H54 (cell line): Measurements from ENCODE around the gene SHISA6.

Experiments used
- DNase-seq: peaks from one replicate; pipeline ENCODE4 v3.0.0; 2011; ENCODE audit warnings: low spot score, mixed read lengths; ENCODE audit not compliant: insufficient read length
- FAIRE-seq: peaks from 3 replicates; lab custom pipeline; 2011; peaks lifted over from hg19 to GRCh38; lab: Jason Lieb, UNC
- POLR2A ChIP-seq: IDR thresholded peaks from 2 replicates; pipeline ENCODE4 v1.6.1; 2011; ENCODE audit warnings: low read depth, mild to moderate bottlenecking, low read length

The SHISA6 gene

DNA sequence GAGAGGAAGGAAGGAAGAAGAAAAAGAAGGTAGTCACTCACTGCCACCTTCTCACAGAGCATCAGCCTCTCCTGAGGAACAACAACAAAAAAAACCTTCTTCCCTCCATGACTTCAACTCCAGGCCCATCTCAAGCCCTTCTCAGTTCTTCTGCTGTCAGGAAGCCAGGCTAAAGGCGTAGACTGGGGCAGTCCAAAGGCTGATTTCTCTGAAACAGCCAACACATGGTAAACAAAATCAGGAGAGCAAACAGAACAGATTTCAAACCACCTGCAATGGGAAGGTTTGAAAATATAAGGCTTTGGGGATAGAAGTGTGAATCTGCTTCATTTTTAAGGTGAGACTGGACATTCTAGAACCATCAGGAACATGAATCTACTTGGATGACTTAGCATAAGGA lies 200.0 kb downstream of the SHISA6 start:
- FAIRE-seq (no peak), DNase-seq (no peak)
- TF ChIP-seq POLR2A, result no peak

DNA sequence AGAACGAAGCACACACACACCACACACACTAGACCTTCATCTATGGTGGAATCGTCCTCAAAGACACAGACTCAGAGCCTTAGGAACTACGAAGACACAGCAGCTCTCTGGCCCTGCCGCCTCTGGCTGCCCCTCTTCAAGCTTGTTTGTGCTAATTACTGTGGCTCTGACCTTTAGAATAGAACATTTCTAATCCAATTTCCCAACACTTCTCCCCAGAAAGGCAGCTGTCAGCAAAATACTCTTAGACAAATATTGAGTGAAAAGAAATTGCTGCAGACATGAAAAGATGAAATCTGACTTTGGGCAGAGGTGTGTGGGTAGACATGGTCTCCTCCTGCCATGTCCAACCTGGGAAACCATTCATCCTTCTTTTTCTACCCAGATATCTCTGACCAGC lies 205.3 kb downstream of the SHISA6 start:
- FAIRE-seq (no peak), DNase-seq (no peak)
- TF ChIP-seq POLR2A, result no peak

DNA sequence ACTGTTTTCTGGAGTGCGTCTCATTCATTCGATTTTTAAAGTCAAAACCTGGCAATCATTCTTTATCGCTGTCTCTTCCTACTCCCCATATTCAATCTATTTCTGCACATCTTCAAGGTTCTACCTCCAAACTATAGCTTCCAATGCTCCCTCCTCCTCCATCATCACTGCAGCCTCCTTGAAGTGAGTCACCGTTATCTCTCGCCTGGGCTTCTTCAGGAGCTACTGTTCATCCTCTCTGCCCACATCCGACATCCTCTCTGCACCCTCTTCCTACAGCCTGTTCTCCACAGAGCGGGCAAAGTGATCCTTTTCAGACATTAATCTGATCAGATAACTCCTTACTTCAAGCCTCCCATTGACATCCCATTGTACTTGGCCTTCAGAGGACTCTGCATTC lies 213.1 kb downstream of the SHISA6 start:
- no peak for FAIRE-seq
- TF ChIP-seq POLR2A, result no peak
- DNase-seq, result no peak

DNA sequence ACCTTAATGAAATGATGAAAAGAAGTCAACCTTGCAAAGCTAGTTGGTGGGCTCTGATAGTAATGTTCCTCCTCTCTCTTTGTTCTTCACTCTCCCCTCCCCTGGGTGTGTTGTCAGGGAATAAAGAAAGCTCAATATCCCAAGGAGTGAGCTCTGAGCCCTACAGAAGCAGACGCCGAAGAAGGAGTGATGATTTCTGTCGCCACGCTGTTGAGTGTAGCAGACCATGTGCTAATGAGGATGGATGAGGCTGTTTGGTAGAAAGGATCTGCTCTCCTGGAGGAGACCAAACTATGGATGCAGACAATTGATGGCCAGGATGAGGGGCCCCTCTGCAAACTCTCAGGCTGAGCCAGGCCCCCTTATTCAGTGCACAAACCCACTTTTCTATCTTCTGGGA lies 217.3 kb downstream of the SHISA6 start:
- no peak for TF ChIP-seq POLR2A
- FAIRE-seq, result no peak

DNA sequence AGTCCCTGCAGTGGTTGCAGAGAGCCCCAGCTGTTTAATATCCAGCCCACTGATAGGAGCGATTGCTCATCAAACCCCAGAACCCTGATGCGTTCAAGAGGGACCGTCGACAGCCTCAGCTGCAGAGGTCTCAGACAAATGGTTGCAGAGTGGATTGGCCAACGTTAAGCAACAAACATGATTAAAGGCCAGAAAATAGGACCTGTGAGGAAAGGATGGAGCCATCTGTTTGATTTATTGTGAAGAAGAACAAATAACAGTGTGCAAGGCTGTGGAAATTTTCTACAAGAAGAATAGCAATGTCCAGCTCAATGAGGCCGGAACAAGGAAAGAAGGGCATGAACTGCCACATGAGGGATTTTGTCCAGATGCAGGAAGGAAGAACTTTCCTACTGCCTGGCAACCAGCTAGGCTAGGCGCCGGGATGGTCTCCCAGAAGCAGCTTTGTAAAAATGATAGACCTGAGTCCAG lies 218.9 kb downstream of the SHISA6 start:
- no peak for TF ChIP-seq POLR2A
- no peak for FAIRE-seq
- no peak for DNase-seq

More for the DNA sequence above, 217.3 kb downstream of the SHISA6 start:
- no peak for DNase-seq

DNA sequence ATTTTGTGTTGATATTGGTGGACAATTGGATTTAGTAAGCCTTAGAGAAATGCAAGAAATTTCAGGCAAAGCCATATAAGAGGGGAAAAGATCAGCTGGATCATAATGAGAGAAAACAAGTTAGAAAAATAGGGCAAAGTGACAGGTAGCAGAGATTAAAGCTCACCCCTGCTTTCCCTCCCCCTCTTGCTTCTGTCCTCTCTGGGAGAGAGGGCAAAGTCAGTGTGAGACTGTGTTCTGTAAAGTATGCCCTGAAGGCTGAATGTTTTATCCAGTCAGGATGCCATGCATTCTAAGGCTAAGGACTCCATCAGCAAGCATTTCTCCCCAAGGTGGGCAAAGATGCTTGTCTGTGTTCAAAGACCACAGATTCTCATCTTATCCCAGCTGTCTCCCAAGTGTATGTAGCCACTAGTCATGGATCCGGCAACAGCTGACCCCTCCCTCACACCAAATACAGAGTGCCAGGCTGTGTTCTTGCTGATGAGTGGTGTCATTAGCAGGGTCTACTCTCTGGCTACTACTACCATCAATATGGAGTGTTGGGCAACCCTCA lies 221.1 kb downstream of the SHISA6 start:
- no peak for TF ChIP-seq POLR2A
- FAIRE-seq (no peak), DNase-seq (no peak)

DNA sequence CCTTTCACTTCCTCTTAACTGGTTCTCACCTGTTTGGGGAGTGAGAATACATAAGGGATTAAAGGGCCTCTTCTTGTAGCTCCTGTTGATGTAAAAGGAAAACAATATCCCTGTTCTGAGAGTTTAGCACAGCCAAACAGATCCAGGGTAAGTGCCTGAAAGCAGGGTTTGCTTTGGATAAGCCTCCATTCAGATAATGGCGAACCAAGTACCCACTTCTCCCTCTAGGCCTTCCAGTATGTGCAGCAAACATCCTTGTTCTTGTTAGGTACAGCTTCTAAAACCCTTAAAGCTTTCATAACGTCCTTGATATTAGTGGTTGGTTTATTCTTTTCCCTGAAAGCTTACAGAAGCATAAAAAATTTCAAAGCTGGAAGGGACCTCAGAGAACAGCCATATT lies 226.6 kb downstream of the SHISA6 start:
- FAIRE-seq (no peak), DNase-seq (no peak)
- TF ChIP-seq POLR2A, result no peak

DNA sequence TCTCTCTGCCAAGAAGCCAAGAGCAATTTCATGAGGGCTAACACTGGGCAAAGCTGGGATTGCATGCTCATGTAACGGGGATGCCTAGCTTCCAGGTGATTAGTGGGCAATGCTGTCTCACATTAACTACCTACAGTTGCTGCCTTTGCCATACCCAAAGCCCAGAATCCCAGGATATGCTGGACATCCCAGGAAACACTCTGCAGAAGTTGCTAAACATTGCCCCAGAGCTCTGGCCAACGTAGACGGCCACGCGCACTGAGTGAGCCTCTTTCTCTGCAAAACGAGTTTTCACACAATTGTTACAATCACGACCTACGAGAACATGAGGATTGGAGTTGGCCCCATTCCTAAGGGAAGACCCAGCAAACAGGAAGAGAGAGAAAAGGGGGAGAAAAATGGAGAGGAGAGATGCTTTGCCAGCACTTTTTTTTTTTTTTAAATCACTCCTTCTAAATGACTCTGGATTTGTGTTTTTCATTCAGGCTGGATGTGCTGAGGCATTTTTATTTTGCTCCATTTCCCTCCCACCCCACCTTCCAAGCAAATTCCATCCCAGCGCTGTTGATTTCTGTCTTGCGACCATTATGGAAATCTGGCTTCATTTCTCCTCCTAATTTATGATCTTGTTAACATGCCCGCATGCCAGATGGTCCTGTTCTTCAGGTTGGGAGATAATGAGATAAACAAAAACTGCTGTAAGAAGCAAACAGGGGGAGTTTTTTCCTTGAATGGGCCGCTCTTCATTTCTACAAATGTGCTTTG lies 244.5 kb downstream of the SHISA6 start:
- DNase-seq (no peak), FAIRE-seq (no peak)
- no peak for TF ChIP-seq POLR2A

DNA sequence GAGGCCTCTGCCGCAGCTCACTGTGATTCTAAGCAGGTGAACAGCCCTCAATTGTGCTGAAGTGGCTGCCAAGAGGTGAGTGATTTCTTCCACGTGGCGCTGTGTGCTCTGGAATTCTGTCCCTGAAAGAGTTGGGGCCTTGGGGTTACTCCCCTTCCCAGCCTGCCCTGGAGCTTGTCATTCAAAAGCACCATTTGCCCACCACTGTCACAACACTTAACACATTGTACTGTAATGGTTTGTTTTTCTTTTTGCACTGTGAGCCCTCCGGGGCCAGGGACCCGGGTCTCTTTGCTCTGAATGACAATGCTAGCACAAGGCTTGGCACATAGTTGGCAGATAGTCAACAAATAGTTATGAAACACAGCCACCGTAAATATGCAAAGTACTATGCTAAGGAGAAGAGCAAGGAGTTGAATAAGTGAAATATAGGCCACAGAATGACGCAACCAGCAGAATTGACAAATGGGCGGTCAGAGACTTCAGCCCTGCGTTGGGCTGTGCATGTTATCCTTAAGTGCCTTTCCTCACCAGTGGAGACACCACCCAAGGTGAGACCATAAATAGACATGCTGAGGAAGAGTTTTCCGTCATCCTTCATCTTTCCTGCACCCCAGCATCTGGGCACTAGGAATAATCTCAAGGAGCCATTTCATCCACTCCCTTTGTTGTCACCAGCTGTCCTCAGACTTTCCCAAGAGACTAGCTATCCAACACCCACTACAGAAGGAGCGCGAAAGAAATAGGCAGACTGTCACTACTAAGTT lies 245.3 kb downstream of the SHISA6 start:
- FAIRE-seq, result no peak
- no peak for DNase-seq
- TF ChIP-seq POLR2A, result no peak

DNA sequence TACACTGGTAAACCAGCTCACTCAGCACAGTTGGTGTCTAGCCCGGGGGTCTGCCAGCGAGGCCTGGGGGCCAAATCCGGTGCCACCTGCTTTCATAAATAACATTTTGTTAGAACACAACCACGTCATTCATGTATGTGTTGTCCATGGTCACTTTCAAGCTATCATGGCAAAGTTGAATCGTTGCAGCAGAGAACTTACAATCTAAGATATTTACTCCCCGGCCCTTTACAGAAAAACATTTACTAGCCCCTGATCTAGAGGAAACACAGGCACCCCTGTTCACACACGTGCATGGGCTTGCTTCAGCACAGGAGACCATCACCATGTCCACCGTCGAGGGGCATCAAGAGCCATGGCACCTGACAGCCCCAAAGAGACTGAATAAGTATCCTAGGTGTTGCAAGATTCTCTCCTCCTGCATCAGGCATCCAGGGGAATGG lies 245.9 kb downstream of the SHISA6 start:
- DNase-seq (no peak), FAIRE-seq (no peak)
- TF ChIP-seq POLR2A, result no peak

DNA sequence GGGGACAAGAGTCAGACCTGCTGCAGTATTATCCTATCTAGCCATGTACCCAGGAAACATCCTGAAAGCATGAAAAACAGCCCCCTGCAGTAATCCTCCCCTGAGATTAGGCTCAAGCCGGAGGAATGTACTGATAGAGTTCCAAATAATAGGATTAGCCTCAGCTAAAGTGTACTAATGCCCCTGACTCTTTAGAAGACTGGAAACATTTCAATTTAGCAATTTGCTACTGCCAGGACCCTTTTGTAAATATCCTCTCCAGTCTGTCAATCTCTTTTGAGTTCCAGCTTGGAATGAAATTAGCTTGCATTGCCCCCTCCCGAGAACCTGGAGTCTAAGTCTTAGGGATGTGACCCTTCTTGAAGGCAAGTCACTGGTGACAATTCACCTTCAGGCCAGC lies 246.5 kb downstream of the SHISA6 start:
- DNase-seq, result no peak
- no peak for FAIRE-seq
- no peak for TF ChIP-seq POLR2A

DNA sequence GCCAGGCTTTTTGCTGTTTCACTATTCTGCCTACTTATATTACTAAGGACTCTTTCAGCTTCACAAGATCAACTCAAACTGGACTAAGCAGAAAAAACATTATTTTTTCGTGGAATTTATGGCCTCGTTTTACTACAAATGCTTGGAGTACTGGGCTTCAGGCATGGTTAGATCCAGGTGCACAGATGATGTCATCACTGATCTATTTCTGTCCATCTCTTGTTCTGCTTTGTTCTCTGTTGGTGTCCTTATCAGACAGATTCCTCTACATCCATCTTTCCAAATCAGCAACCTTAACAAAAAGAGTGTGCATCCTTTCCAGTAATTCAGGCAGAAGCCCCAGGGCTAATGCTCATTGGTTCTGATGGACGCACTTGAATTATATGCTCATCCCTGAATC lies 247.4 kb downstream of the SHISA6 start:
- TF ChIP-seq POLR2A, result no peak
- FAIRE-seq, result no peak
- no peak for DNase-seq

DNA sequence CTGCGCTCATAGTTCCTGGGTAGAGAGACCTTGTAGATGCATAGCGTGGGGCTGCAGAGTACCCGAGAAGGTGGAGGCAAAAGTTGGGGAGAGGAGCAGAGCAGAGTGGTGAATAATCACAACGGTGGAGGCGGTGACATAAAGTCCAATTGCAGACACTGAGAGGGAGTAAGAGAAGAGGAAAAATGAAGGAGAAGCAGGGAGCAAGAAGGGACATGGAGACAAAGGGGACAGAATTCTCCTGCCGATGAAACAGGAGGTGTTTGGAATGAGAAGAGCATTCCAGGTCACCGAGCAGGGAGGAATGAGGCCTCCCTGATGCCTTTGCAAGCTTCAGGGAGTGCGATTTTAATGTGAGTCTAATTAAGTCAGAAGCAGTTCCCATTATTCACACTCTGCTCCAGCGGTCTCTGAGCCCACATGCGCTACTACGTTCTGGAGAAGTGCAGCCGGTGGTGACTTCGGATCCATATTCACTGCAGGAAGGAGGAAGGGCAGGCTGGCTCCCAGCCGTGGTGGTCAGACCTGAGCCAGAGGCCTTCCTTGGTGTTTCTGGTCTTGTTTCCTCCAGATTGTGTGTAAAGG lies 249.2 kb downstream of the SHISA6 start:
- no peak for FAIRE-seq
- no peak for TF ChIP-seq POLR2A
- DNase-seq, result no peak

DNA sequence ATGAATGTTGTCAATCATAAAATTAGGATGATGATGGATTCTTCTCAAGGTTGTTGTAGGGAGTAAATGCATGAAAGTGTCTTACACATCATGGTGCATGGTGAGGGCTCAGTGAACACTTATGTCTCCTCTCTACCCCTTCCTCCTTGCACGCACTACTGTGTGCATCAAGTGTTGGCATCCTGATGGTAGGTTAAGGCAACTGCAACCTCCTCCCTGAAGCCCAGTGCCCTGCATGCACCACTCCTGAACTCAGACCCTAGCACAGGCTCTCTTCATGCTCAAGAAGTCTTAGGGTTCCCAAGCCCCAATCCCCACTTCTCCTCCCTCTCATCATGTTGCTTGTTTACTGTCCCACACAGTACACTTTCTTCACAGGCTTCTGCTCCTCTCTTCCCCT lies 251.5 kb downstream of the SHISA6 start:
- FAIRE-seq (no peak), DNase-seq (no peak)

More for the DNA sequence above, 251.5 kb downstream of the SHISA6 start:
- TF ChIP-seq POLR2A, result no peak
